ENCODE results near the gene GAP43. TPM values are rescaled to one million over a fixed set of nuclear protein-coding genes. Genes with fewer than 3 reads are reported as not detected.

The GAP43 gene
- total RNA-seq, 1 donor from 2014 or later = not detected

DNA sequence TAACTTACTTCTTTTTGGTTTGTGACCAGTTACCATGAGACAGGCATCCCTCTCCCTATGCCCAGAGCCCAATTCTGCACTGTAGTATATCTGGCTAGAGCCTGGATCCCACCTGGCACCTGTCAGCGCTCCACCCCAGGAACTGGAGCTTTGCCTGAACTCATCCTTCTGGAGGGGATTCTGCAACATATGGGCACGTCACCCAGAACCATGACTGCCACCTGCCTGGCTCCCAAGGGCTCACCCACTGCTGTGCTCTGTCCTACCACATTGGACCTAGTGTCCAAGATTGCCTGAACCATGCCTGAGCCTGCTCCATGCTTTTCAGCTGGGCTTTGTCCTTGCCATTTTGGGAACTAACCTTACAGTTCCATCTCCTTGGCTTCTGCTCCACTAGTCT is 21.1 kb upstream of the GAP43 start:
- no peaks in the 10 kb centered on the region for H3K27me3 ChIP-seq
- intact Hi-C loops (cut with DNase I) = no loop called here
- no peaks in the 10 kb centered on the region for H3K9me3 ChIP-seq
- no peaks in the 10 kb centered on the region for H3K36me3 ChIP-seq
- TF ChIP-seq, protein P1, sequence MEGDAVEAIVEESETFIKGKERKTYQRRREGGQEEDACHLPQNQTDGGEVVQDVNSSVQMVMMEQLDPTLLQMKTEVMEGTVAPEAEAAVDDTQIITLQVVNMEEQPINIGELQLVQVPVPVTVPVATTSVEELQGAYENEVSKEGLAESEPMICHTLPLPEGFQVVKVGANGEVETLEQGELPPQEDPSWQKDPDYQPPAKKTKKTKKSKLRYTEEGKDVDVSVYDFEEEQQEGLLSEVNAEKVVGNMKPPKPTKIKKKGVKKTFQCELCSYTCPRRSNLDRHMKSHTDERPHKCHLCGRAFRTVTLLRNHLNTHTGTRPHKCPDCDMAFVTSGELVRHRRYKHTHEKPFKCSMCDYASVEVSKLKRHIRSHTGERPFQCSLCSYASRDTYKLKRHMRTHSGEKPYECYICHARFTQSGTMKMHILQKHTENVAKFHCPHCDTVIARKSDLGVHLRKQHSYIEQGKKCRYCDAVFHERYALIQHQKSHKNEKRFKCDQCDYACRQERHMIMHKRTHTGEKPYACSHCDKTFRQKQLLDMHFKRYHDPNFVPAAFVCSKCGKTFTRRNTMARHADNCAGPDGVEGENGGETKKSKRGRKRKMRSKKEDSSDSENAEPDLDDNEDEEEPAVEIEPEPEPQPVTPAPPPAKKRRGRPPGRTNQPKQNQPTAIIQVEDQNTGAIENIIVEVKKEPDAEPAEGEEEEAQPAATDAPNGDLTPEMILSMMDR (IDR thresholded peaks at IDR 0.05) = no peak
- no peak overlapping the region for H3K27ac ChIP-seq
- no peaks in the 10 kb centered on the region for H3K4me1 ChIP-seq
- DNase-seq = no peak
- ATAC-seq = no peak
- H3K4me3 ChIP-seq = no peak overlapping the region

DNA sequence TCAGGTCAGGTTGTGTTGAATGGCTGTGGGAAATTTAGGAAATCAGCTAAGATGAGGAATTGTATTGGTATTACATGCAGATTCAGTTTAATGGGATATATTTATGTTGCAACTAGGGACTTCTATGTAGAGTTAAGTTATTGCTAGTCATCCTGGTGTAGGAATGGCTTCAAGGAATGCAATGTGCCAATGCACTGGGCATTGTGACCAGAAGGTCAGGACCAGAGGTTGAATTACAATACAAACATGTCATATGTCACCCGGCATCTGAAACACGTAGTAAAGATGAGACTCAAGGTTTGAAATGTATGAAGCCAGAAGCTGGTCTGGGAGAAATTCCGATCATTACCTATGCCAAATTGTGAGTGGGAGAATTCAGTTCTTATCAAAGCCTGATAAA is 11.7 kb upstream of the GAP43 start:
- H3K36me3 ChIP-seq = no peaks in the 10 kb centered on the region
- H3K4me1 ChIP-seq = no peaks in the 10 kb centered on the region
- no peak overlapping the region for H3K27ac ChIP-seq
- TF ChIP-seq, protein P1 (IDR thresholded peaks at IDR 0.05) = no peak
- DNase-seq (no peak), ATAC-seq (no peak)
- intact Hi-C loops (cut with DNase I) = no loop called here
- H3K27me3 ChIP-seq = no peaks in the 10 kb centered on the region
- no peak overlapping the region for H3K4me3 ChIP-seq
- no peaks in the 10 kb centered on the region for H3K9me3 ChIP-seq

DNA sequence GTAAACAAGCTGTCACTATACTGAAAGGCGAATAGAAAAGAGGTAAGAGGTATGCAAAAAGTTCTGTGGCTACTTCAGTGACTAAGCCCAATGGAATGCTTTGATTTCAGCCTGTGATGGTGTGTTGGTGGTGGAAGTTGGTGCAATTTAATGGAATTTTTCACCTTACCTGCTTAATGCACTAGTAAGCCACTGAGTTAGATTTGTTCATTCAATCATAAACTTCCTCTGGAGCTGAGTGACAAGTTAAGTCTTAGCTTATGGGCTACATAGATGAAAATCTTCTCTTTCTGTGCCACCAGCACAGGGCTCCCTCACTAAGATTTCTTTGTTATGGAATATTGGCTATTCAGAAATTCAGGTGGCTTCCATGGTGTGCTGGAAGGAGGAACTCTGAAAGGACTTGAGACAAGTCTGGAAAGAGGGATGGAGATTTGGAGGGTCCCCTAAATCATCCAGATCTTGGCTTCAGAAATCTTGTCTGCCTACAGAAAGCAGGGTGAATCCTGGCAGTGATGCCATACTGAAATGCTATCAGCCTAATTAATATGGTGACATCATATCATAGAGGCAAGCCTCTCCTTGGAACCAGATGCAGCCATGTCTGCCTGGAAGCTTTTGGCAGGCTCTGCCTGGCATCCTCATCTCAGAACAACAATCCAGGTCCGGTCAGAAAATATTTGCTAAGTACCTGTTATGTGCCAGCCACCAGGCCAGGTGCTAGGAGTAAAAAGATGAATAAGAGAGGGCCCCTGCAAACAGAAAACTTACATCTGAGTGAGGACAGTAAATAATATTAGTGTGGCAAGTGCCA is 8.1 kb upstream of the GAP43 start:
- H3K4me1 ChIP-seq = no peaks in the 10 kb centered on the region
- no peak for DNase-seq
- intact Hi-C loops (cut with DNase I) = no loop called here

DNA sequence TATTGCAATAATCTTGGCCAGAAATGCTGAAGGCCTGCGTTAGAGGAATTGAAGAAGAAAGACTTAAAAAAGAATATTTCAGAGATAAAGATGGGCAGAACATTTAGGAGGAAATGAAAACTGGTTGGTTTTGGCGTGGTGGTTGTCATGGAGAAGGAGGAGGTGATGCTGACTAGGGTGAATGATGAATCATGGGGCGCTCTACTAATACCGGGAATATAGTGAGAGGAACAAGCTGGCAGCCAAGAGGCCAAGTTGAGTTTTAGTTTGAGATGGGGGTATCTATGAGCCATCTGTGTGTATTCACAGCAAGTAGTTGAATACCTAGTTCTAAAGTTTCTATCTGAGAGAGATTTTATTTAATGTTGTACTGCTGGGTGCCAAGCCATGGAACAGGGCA is 6.8 kb upstream of the GAP43 start:
- Histone ChIP-seq H3K27me3 (no peaks in the 10 kb centered on the region), H3K27ac (no peak overlapping the region)
- intact Hi-C loops (cut with DNase I) = no loop called here

More for the DNA sequence above, 8.1 kb upstream of the GAP43 start:
- no peak overlapping the region for H3K4me3 ChIP-seq
- no peaks in the 10 kb centered on the region for H3K9me3 ChIP-seq
- no peak overlapping the region for H3K27ac ChIP-seq
- no peak for ATAC-seq
- H3K36me3 ChIP-seq = no peaks in the 10 kb centered on the region
- H3K27me3 ChIP-seq = no peaks in the 10 kb centered on the region
- TF ChIP-seq, protein P1 (IDR thresholded peaks at IDR 0.05) = no peak

DNA sequence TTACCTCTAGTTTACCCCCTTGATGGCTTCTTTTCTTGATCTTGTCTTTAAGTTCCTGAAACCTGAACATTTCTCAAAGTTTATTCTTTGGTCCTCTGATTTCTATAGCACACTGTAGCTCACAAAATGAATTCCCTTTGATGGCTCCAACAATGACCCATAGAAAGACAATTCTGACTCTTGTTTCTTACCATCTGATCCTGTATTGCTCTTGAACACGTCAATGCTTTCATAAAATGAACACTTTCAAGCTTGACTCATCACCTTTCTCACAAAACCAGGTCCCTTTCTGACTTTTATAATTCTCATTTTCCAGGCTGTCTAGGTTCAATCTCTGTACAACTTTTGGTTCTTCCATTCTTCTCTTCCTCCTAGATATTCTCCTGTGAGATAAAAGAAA is 5.7 kb upstream of the GAP43 start:
- DNase-seq (no peak), ATAC-seq (no peak)
- Histone ChIP-seq H3K27ac (no peak overlapping the region), H3K9me3 (no peaks in the 10 kb centered on the region), H3K36me3 (no peaks in the 10 kb centered on the region), H3K27me3 (no peaks in the 10 kb centered on the region), H3K4me1 (no peaks in the 10 kb centered on the region), H3K4me3 (no peak overlapping the region)
- TF ChIP-seq, protein P1 (IDR thresholded peaks at IDR 0.05) = no peak
- intact Hi-C loops (cut with DNase I) = no loop called here

More for the DNA sequence above, 6.8 kb upstream of the GAP43 start:
- ATAC-seq (no peak), DNase-seq (no peak)
- no peaks in the 10 kb centered on the region for H3K9me3 ChIP-seq
- H3K36me3 ChIP-seq = no peaks in the 10 kb centered on the region
- TF ChIP-seq, protein P1 (IDR thresholded peaks at IDR 0.05) = no peak
- H3K4me3 ChIP-seq = no peak overlapping the region
- H3K4me1 ChIP-seq = no peaks in the 10 kb centered on the region
